NCI-H2107 treated with DMSO at 0.1 percent for 48 hours (cell line): ENCODE results near the gene TTC17.
"Not testable (repeated sequence)": the region's sequence is repeated elsewhere in the genome, so short reads cannot be mapped to it uniquely, and the experiment has no call there.

Experiments
- DNase-seq: peaks from one replicate; lab custom pipeline; 2025; ENCODE audit not compliant: unreplicated experiment; lab: John Stamatoyannopoulos, UW

Gene TTC17

DNA sequence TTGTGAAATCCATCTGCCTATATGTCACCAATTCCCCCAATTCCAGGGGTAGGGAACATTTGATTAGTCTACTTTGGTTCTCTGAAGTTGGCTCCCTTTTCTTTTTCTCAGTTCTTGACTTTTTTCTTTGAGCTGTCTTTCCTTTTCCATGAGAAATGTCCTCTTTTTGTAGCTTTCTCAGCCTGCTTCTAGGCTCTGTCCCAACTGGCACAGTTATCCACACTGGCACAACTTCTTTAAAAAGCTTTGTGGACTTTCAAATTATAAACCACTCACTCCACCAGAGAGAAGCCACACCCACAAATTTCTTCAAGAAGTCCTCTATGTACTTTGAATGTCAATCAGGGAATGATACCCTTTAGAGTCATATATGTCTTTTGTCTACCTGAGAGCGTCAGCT is 100.5 kb downstream of the TTC17 start:
- no peak for DNase-seq

DNA sequence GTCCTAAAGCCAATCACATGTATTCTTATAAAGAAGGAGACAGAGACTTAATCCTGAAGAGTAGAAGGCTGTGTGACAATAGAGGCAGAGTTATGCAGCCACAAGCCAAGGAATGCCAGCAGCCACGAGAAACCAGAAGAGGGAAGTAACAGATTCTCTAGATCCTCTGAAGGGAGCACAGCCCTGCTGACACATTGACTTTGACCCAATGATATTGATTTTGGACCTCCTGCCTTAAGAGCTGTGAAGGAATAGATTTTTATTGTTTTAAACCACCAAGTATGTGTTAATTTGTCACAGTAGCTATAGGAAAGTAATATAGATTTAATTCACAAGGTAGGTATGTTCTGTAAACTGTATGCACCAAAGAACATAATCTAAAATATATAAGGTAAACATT is 103.6 kb downstream of the TTC17 start:
- DNase-seq = no peak

DNA sequence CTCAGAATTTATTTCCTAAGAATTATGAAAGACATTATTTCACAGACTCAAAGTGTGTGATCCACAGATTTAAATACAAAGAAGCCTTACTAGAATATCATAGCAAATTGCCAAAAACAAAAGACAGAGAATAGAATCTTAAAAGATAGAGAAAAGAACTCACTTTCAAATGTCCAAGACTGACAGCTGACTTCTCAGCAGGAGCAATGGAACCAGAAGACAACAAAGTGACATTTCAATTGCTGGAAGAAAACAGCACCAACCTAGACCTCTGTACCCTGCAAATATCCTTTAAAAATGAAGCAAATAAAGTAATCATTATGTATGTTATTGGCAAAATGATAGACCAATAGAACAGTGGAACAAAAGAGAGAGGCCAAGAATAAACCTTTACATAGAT is 109.2 kb downstream of the TTC17 start:
- DNase-seq = no peak

DNA sequence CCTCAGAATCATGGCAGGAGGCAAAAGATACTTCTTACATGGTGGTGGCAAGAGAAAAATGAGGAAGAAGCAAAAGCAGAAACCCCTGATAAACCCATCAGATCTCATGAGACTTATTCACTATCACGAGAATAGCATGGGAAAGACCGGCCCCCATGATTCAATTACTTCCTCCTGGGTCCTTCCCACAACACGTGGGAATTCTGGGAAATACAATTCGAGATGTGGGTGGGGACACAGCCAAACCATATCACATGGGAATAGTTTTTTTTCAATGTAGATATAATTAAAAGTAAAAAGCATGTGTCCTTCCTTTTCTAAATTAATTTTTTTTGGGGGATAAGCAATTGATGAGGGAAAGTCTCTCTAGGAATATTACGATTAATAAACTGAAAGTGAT is 118.8 kb downstream of the TTC17 start:
- DNase-seq = not testable (repeated sequence)

DNA sequence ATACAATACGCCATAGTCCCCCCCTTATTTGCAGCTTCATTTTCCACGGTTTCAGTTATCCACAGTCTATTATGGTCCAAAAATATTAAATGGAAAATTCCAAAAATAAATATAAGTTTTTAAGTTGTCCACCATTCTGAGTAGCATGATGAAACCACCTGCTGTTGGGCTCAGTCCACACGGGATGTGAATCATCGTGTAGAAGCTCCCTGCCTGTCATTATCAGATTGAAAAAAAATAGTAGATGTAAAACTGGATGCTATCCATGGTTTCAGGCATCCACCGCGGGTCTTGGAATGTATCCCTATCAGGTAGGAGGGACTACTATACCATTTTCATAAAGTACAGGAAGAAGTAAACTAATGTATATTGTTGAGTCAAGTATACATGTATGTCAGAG is 127.4 kb downstream of the TTC17 start:
- no peak for DNase-seq

DNA sequence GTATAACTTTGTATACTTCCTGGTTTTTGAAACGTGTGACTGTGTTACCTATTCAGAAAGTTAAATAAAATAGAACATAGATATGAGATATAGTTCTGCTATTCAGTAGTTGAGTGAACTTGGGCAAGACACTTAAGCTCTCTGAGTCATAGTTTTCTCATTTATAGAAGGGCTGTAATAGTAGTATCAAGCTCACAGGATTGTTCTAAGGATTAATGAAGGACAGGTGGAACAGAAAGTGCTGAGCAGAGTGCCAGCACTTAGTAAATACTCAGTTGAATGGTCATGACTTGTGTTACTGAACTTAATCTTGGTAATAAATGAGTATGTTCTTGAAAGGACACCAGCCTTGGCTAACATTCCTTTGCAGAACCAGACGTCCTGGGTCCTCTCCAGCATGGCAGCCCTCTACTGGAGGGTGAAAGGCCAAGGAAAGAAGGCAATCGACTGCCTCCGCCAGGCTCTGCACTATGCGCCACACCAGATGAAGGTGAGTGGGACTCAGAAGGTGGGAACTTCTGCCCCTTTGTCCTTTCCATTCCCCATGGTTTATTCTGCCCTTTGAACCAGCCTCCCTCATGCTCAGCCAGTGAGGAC is 131.2 kb downstream of the TTC17 start:
- no peak for DNase-seq

DNA sequence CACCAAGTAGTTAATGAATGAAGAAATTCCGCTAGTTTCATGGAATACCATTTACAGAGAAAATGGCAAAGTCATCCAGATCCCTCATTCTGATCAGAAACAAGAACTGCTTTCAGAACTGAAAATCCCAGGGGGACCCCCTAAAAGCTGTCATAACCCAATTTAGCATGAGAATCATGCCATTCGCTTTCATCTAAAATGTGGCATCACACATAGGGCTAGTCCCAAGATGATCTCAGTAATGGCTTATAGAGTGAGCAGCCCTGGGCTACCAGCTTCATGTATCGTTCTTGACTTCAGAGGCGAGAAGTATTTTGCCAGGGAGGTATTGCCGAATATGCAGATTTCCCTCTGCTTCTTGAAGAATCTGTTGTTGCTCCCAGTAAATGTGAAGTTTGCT is 134.0 kb downstream of the TTC17 start:
- no peak for DNase-seq

DNA sequence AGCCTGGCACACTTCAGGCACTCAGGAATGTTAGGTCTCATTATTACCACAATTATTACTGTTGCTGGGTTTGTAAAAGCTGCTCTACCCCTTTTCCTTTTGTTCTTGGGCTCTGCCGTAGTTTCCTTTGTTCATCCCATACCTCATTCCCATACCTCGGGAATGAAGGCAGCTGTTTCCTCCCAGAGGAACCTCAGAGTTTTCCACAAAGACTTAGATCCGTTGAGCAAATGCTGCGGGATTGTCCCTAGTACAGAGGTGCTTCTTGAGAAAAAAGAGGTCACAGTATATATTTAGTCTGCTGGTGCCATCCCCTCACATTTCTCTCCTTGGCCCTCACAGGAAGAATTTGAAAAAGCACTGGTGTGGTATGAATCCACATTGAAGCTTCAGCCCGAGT is 134.7 kb downstream of the TTC17 start:
- no peak for DNase-seq

DNA sequence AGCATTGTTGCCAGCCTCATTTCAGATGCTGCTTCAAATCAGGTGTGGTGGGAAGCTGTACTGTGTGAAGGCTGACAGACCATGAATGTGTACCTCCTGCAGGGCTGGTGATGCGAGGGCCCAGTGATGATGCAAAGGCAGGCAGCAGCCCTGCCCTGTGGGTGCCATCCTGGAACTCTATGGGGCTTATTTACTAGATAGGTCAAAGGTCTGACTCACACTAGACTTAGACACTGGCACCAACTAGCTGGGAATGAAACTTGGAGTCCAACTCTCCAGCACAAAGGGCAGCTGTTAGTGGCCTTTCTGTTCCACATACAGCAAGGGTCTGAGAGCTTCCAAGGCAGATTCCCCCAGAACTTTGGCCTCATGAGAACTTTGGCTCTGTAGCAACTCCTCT is 138.4 kb downstream of the TTC17 start:
- no peak for DNase-seq

DNA sequence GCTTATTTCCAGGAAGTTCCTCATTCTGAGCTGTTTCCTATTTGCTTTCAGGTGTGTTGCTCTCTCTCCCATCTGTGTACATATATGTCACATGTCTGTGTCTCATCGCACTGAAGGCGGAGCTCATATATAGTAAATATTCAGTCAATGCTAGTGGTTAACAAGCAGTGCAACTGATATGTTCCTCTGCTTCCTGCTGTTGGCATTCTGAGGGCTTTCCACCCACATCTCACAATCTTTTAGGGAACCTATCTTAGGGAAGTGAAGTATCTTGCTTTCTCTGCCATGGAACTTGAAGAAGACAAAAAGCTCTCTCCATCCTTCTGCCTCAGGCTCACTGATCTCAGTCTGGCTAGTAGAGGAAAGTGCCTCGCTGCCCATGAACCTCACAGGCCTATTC is 139.8 kb downstream of the TTC17 start:
- DNase-seq = no peak

DNA sequence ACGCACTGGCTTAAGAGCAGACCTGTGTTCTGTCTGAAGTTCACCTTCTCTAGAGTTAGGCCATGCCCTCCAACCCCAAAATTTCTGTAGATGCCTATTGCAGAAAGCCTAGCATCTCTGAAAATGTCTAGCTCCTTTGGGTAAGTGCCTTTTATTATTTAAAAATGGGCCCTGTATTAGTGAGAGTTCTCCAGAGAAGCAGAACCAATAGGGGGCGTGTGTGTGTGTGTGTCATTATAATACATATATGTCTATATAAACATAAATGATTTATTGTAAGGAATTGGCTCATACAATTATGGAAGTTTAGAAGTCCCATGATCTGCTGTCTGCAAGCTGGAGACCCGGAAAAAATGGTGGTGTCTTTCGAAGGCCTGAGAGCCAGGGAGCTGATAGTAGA is 144.7 kb downstream of the TTC17 start:
- no peak for DNase-seq

DNA sequence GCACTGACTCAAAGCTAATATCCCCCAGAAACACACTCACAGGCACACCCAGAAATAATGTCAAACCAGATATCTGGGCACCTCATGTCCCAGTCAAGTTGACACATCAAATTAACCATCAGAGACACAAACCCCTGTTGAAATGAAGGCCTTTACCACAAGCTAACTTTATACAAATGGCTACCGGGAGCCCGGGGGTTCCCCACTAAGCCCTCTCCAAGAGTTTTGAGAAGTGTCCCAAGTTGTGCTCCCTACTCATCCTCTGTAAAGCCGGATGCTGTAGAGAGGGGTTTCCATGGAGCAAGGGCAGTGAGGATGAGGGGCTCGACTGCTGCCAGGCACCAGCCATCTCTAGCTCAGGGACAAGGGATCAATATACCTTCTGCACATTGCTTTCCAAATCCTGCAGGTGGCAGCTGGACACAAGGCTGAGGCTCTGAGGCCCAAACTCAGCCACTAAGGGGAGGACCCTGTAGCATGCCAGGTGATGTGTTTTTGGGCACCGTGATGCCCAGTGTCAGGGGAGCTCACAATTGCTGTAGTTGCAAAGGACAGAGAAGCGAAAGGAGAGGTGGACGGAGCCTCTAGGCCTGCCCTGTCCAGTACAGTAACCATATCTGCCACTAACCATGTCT is 145.7 kb downstream of the TTC17 start:
- DNase-seq = peak; percentile 19

DNA sequence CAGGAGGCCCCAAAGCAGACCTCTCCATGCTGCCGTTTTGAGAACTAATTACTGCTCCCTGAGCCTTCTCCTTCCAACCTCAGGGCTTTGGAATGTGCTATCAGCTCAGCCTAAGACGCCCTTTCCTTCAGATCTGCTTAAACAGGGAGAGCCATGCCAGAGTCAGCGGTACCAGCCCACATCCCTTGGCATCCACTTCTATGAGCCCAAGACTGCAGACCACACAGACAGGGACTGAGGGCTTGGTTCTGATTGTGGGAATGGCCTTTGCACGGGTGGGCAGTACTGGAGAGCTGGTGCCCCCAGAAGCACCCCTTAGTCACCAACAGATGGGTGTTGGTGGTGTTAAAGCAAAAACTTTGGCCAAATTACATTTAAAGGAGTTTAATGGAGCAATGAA is 146.5 kb downstream of the TTC17 start:
- DNase-seq = no peak

DNA sequence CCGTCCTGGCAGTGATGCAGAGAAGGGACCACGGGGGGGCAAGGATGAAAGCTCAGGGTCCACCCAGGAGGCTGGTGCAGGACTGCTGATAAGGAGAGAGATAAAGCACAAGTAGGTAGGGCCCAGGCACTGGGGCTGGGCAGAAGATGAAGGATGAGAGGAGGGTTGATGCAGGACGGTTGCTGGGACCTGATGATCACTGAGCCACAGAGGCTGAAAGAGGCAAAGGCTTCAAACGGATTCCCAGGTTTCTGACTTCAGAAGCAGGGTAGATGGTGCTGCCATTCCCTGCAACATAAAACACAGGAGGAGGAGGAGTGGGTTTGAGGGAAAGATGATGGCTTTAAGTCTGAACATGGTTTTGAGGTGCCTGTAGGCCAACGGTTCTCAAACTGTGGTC is 148.5 kb downstream of the TTC17 start:
- DNase-seq = no peak

DNA sequence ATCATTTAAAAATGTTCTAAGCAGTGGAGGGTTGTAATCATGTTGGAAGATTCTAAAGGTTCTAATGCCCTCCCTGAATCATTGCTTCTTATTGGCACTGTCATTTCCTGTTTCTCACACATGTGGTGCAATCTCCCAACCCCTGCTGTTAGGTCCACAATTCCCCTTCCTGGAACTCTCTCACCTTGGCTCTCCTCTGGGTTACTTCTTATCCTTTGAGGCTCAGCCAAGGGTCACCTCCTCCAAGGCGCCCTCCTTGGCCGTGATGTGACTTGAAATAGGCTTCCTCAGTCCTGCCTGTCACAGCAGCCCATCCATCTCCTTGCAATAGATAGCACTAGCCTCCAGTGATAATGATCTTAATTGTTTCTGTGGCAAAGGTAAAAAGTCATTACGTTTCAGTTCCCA is 149.8 kb downstream of the TTC17 start:
- DNase-seq = no peak

DNA sequence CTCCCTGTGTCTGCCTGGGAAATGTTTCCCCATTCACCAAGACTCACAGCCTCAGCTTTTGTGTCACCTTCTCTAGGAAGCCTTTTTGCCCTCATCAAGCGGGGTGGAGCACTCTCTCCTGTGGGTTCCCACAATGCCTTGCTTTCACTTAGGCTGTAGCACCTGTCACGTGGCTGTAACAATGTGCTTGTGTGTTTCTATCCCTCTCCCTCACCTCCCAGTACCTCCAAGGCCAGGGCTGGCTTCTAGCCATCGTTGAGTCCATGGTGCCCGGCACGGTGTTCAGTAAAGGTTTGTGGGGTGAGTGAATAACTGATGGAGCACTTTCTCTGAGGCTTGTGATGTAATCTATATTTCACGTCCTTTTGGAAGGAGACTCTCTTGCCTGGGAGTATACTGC is 153.2 kb downstream of the TTC17 start:
- no peak for DNase-seq

DNA sequence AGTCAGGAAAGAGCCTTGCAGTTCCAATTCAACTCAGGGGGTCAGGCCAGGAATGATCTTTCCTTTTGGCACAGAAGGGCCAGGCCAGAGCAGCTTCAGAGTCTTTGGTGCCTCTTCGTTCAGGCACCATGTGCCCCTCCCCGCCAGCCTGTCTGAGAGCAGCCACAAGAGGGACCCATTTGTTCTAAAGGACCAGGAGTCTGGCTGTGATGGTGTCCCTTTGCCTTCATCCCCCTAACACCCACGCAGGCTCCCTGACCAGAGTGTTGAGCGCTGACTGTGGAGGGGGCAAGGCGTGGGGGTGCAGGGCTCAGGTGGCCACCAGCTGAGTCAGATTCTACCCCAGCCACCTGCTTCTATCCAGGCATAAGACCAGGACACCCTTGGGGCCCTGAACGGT is 156.4 kb downstream of the TTC17 start:
- no peak for DNase-seq

DNA sequence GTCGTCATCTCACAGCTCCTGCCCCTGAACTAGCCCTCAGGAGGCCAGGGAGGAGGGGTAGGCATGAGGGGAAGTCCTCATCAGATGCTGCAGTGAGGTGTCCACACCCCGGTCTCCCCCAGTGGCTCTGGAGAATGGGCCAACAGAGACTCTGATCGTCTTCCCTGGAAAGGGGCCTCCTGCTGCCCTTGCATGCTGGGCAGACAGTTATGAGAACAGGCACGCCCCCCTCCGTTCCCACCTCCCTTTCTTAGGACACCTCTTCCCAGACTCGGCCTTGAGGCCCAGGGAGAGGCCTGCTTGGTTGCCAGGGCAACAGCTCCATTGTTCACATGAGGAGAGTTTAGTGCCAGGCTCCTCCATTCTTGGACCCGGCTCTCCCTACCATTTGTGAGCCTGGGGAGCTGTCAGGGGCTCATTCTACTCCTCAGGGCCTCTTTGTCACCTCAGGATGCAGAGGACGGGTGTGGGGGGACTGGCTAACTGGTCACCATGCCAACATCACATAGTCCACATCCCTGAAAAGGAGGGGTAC is 157.7 kb downstream of the TTC17 start:
- no peak for DNase-seq

DNA sequence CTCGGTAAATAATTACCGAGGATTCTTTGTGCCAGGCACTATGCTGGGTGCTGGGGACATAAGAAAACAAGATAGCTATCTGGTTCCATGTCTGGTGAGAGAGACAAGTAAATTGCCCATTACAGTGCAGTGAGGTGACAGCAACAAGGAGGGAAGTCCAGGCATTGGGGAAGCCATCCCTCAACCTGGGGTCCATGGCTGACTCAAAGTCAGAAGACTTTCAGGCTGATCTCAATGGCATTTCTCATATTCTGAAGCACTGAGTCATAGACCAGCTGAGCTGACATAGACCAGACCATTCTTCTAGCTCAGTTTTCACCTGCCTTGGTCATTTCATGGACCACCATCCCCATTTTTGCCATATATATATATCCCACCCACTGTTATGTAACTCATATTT is 158.8 kb downstream of the TTC17 start:
- DNase-seq = no peak

DNA sequence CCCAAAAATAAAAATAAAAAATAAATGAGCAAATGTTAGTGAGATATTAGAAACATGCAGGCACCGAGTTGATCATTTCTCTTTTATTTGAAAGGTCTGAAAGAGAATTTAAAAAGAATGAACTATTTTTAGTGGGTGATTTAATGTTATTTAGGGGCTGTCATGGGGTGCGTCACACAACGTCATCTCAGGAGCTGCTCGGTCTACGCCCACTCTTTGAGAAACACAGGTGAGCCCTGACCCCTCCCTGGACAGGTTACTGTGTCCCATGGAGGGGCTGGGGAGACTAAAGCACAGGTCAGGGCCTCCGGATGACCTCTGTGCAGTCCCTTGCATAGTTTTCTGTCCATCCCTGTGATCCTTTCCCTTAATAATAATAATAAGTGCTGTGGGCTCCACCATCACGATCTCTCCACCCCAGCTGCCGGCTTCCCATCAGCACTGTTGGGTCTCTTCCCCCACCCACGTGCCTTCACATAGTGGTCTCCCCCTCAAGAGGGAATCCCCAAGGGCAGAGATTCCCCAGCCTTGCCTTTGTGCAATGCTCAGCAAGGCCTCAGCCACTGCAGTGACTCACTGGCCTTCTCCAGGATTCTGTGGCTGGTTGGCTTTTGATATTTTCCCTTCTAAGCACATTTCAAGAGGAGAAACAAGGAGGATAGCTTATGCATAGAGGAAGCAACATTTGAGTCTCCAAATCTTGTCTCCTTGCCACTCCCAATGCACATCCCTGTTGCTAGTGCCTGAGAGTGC is 159.9 kb downstream of the TTC17 start:
- DNase-seq = no peak

DNA sequence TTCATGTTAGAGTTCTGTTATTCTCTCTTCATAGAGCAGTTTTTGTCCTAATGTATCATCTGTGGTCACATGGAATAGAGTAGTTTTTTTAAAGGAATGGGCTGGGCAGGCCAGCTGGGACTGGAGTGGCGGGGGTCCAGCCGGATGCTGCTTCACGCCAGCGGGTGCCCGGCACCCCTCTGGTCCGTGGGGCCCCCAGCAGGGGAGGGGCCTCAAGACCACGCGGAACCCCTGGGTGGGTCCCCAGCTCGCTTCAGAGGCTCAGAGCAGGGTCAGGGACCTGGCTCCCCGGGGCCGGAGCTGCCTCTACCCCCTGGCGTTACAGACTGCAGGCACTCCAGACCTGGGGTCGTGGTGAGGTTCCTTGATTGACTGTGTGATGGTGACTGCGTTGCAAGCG is 162.8 kb downstream of the TTC17 start:
- DNase-seq = no peak

DNA sequence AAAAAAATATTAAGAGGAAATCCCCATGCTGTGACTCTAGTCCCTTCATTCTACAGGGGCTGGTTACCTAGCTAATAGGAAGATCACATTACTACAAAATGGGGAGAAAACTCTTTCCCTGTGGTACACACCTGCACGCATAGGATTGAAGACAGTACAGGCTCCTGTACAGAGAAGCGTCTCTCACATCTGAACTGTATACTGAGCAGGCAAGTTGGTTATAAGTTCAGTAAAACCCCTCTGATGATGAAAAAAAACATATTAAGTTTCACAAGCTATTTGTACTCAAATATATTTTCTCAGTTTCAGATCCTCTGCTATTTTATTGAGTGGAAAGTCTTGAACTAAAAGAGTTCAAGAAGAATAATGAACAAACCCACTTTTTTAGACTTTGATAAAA is 164.9 kb downstream of the TTC17 start:
- DNase-seq = no peak
